ENCODE measurements around the gene ZNF160. TPM values are rescaled to one million over a fixed set of nuclear protein-coding genes. Genes with fewer than 3 reads are reported as not detected.

ZNF160 gene
- total RNA-seq, 1 donor from 2014 or later, result 61.3 TPM

Other genes starting within 250 kb of the ZNF160 start
- 56.8 and 61.2 TPM in 2 replicates for gene ZNF468, start 245.8 kb downstream of the ZNF160 start, total RNA-seq
- gene ZNF320, start 205.8 kb downstream of the ZNF160 start, total RNA-seq, result 38.1 and 40.3 TPM in 2 replicates
- gene ZNF888, start 180.0 kb downstream of the ZNF160 start, total RNA-seq, result 24.7 and 80.5 TPM in 2 replicates
- gene ZNF816, start 140.5 kb downstream of the ZNF160 start, total RNA-seq, result 27.8 and 28.3 TPM in 2 replicates
- 1.4 TPM in 1 of 2 replicates, not detected in the other for gene ERVV-1, start 89.5 kb downstream of the ZNF160 start, total RNA-seq
- gene ERVV-2, start 58.7 kb downstream of the ZNF160 start, total RNA-seq, result 0.05 and 0.87 TPM in 2 replicates
- 5.2 and 16.2 TPM in 2 replicates for gene ZNF415, start 29.5 kb upstream of the ZNF160 start, total RNA-seq
- gene ZNF347, start 55.6 kb upstream of the ZNF160 start, total RNA-seq, result 8.9 and 14.6 TPM in 2 replicates
- gene ZNF665, start 89.9 kb upstream of the ZNF160 start, total RNA-seq, result 1.4 and 5.4 TPM in 2 replicates
- gene ZNF677, start 151.5 kb upstream of the ZNF160 start, total RNA-seq, result 7.1 and 14.5 TPM in 2 replicates
- gene VN1R2, start 154.9 kb upstream of the ZNF160 start, total RNA-seq, result not detected in 2 replicates
- gene VN1R4, start 164.3 kb upstream of the ZNF160 start, total RNA-seq, result not detected in 2 replicates
- gene ZNF845, start 230.3 kb upstream of the ZNF160 start, total RNA-seq, result 9.2 and 15.6 TPM in 2 replicates

All from renal cortical epithelial cell (primary cell).